ENCODE data around the gene UTS2R. TPM values are rescaled to one million over a fixed set of nuclear protein-coding genes. Genes with fewer than 3 reads are reported as not detected.
"Not testable (repeated sequence)": the region's sequence is repeated elsewhere in the genome, so short reads cannot be mapped to it uniquely, and the experiment has no call there.

UTS2R gene
- total RNA-seq, 1 donor from 2014 or later: not detected

DNA sequence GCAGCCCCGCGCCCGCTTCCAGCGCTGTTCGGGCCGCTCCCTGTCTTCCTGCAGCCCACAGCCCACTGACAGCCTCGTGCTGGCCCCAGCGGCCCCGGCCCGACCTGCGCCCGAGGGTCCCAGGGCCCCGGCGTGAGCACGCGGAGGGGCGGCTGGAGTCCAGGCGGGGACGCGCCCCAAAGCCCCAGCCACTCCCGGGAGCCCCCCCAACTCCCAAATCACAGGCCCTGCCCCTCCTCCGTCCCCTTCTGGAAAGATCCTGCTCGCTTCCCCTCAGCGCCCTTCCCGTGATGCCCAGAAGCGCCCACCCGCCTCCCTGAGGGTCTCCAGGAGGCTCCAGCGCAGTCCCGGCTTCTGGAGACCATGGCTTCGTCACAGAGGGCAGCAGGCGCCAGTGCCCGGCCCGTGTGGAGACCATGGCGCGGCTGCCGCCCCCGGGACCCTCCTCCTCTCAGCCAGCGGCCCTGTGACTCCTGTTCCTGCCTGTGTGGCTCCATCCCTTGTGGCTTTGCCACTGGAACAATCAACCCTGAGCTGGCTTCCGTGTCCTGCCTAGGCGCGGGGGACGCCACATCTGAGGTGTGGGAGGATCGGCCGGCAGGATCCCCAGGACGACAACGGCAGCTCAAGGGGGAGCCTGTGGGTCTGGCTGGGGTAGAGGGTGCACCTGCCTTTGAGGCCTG, 3.9 kb downstream of the UTS2R start:
- no peak for DNase-seq (ENCODE audit: low read depth in 2 of 2)

DNA sequence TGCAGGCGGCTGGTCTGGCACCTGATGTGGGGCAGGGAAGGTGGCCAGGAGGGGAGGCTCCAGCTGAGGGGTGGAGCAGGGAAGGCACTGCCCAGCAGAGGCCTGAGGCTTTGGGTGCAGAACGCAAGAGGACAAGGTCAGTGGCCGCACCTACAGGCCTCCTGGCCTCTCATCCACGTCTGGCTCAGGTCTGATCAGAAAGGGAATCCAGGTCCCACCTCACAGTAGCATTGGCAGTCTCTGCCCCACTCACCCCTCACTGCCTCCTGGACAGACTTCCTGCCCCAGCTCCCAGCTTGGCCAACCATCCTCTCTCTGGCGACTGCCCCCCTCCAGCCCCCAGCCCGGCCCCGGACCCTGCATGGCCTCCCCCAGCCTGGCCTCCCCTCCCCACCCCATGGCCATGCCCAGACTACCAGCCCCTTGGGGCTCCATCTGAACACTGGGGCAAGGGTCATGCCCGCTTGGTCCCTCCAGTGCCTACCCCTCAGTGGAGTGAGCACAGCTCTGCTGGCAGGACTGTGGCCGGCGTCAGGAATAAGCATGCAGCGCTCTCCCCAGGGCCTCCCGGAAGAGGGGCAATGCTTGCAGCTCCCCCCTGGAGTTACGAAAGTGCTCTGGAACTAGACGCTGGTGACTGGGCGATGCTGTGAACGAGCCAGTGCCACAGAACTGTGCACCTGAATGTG, 4.6 kb downstream of the UTS2R start:
- no peak for DNase-seq (ENCODE audit: low read depth in 2 of 2)

DNA sequence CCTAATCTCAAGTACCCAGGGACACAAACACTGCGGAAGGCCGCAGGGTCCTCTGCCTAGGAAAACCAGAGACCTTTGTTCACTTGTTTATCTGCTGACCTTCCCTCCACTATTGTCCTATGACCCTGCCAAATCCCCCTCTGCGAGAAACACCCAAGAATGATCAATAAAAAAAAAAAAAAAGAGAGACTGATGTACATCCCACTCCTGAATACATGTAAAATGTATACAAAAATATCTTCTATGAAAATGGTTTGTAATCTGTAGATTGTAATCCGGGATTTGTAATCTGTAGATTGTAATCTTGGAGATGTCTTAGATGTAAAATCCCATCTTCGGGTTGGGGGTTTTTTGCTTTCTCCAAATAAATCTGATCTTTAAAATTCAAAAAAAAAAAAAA, 5.7 kb downstream of the UTS2R start:
- not testable (repeated sequence) for DNase-seq (ENCODE audit: low read depth in 2 of 2)

DNA sequence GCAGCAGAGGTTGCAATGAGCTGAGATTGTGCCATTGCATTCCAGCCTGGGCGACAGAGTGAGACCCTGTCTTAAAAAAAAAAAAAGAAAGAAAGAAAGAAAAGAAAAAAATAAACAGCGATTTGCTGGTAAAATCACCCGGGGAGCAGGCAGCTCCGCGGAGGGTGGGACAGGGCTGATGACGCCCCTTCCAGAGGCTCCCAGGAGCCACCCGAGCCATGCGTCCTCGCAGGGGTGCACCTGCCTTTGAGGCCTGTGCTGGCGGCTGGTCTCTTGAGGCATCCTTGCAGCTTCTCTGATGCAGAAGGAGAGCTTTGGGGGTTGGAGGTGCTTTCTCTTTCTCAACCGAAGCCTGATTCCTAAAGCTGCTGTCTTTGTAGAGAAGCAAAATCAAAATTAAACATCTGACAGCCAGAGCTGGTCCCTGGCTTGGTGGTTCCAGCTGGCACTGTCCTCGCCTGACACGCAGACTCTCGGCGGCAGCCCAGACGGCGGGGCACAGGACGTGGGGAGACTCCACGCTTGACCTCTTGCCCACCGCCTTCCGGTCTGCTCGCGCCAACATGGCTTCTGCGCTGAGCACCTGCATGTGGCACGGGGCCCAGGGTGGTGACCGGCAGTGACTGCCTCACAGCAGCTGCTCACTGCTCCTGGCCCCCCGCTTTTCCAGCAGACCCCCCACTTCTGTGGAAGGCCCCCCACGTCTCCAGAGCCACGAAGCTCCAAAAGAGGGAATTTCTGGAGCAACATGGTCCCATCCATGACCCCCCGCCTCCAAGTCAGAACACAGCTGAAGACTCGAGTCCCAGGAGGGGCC, 6.6 kb downstream of the UTS2R start:
- DNase-seq (ENCODE audit: low read depth in 2 of 2): no peak

DNA sequence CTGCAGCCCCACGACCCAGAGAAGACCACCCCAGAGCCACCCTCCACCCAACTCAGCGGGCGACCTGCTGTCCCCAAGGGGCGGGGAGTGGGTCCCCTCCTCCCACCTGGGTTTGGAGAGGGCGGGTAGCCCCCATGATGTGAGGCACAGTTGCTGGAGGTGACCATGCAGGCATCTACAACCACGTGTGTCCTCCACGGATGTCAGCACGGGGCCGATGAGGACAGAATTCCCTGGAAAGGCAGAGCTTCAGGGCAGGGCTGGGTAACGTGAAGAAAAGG, 7.1 kb downstream of the UTS2R start:
- no peak for DNase-seq (ENCODE audit: low read depth in 2 of 2)

DNA sequence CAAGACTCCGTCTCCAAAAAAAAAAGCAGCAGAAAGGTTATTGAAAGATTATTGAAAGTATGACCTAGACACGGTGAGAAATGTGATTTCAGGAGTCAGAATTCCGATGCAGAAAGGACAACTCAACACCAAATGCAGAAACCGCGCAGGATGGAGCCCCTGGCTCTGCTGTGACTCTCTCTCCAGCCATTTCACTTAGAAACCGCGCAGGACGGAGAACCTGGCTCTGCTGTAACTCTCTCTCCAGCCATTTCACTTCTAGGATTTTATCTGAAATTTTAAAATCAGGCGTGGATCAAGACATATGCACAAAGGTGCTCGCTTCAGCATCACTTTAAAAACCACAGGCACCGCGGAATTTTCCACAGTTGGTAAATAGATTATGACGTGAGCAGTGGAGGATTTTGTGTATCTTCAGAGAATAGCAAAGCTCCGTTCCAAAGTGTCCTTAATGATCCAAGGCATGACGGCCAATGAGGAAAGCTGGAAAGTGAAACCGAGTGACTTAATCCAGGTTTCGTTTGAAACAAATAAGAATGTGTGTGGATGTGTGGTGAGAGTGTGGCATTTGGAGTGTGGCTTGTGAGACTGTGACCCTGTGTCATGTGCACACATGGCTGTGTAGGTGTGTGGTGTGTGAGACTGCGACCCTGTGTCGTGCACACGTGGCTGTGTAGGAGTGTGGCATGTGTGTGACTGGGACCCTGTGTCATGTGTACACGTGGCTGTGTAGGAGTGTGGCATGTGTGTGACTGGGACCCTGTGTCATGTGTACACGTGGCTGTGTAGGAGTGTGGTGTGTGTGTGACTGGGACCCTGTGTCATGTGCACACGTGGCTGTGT, 9.5 kb downstream of the UTS2R start:
- no peak for DNase-seq (ENCODE audit: low read depth in 2 of 2)

DNA sequence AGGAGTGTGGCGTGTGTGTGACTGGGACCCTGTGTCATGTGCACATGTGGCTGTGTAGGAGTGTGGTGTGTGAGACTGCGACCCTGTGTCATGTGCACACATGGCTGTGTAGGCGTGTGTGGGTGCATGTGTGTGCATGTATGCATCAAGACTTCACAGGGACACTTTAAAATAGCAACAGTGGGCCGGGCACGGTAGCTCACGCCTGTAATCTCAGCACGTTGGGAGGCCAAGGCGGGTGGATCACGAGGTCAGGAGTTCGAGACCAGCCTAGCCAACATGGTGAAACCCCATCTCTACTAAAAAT, 10.1 kb downstream of the UTS2R start:
- not testable (repeated sequence) for DNase-seq (ENCODE audit: low read depth in 2 of 2)

DNA sequence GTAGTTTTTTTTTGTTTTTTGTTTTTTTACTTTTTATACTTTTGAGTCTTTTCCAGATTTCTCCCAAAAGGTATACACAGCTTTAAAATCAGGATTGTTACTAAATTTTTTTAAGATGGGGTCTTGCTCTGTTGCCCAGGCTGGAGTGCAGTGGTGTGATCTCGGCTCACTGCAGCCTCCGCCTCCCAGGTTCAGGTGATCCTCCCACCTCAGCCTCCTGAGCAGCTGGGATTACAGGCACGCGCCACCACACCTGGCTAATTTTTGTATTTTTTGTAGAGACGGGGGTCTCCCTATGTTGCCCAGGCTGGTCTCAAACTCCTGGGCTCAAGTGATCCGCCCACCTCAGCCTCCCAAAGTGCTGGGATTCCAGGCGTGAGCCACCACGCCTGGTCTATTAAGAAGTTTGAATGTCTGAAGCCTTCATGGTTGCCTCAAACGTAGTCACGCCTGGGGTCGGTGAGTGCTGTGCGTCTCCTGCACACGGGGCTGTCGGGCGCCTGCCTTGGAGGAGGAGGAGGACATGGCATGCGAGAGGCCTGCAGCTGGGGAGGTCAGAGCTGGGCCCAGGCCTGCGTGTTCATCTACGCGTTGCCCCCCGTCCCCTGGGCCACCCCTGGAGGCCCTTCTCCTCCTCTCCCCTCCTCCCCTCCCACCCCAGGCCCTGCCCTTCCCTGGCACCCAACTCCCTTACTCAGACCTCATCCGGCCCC, 10.8 kb downstream of the UTS2R start:
- DNase-seq (ENCODE audit: low read depth in 2 of 2): not testable (repeated sequence)

DNA sequence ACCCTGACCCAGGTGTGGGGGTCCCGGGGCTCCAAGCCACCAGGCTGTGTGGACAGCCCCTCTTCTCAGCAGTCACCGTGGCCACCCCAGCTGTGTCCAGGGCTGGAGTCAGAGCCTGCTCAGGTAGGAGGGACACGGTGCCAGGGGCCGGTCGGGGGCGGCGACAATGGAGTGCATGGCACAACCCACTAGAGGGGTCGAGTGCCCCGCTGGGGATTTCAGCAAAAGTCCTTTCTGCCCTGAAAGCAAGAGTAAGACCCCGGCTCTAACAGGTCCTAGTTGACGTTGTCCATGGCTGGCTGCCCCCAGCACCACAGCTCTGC, 11.3 kb downstream of the UTS2R start:
- no peak for DNase-seq (ENCODE audit: low read depth in 2 of 2)

DNA sequence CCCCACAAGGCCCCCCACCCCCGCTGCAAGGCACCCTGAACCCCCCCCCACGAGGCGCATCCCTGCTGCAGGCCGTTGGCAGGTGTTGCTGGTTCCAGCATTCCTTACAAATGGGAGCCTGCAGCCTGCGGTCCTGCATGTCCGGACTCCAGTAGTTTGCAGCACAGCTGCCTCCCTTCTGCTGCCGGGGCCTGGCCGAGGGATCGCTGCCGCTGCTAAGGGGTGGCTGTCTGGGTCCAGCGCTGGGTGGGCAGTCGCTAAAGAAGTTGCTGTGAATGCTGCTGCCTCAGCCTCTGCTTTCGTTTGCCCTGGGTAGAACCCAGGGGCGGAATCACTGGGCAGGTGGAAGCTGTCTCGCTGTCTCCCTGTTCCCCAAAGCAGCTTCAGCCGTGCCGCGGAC, 11.8 kb downstream of the UTS2R start:
- no peak for DNase-seq (ENCODE audit: low read depth in 2 of 2)

DNA sequence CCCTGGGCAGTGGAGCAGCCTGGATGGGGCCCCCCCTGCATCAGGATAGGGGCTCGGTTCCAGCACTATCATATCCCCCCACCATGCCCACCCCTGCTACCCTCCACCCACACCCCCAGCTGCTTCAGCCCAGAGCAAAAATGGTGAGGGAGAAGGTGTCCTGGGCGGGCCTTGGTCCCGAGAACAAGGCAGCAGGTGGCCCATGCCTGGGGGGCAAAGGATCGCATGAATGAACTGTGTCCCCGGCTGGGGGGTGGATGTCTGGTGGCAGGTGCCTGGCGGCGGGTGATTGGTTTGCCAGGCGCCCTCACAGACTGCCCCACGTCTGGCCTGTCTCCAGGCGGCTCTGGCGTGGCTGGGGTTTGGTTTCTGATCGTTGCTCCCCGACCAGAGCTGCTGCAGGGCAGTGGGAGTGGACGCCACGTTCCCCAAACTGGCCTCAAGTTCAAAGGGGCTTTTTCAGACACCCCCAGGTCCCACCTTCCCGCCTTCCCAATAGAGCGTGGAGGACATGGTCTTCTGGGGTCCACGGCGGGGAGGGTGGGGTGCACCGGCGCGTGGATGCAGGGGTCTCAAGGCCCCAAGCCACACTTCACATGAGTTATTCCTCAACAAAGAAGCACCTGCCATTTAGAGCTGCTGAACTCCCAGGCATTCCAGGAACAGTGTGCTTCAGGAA, 12.6 kb downstream of the UTS2R start:
- no peak for DNase-seq (ENCODE audit: low read depth in 2 of 2)

DNA sequence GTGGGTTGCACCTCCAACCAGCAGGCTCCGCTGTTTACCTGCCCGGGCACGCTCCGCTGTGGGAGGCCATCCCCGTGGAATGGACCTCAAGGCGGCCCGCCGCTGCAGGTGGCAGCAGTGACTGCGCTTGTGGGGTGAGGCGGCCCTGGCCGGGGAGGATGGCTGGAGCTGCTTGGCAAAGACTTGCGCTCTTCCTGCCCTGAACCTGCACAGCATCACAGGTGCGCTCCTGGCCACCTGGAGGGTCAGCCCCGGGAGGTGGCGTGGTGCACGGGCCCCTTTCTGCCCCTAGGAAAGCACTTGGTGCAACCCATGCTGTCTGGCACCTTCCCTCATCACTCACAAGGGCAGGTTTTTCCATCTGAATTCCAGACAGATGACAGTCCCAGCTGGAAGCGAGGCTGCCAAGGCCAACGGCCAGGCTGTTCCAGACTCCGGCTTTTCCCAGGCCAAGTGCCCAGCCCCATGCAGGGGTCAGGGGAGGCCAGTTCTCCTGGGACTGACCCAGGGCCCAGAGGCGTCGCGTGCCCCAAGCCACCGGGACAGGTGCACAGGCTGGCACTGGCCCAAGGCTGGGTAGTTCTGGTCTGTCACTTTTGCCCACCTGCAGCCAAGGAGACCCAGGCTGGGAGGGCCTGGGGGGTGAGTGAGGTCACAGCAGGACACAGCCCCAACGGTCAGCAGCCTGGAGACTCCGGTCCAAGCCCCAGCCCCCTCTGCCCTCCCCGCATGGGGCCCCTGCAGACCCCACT, 13.3 kb downstream of the UTS2R start:
- no peak for DNase-seq (ENCODE audit: low read depth in 2 of 2)

DNA sequence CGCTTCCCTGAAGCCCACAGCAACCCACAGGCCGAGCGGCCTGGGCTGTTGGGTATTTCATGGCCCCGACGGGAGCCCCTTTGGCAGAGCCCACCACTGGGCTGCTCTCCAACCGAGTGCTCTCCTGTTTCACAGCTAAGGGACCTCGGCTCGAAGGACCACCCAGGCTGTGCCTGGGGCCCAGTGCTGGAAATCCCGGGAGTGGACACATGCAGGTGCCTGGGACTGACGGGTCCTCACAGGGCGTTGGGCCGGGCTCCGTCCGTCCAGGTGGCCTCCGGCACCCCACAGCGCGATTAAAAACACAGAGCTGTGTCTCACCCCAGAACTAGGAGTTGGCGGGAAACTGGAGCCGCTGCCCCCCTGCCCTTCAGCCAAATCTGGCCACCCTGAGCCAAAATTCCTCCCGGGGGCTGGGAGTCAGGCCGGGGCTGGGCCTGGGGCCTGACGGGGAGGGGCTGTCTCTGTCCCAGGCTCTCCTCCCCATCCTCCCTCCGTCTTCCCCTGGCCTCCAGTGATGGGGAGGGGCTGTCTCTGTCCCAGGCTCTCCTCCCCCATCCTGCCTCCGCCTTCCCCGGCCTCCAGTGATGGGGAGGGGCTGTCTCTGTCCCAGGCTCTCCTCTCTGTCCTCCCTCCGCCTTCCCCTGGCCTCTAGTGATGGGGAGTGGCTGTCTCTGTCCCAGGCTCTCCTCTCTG, 14.1 kb downstream of the UTS2R start:
- DNase-seq (ENCODE audit: low read depth in 2 of 2): no peak

DNA sequence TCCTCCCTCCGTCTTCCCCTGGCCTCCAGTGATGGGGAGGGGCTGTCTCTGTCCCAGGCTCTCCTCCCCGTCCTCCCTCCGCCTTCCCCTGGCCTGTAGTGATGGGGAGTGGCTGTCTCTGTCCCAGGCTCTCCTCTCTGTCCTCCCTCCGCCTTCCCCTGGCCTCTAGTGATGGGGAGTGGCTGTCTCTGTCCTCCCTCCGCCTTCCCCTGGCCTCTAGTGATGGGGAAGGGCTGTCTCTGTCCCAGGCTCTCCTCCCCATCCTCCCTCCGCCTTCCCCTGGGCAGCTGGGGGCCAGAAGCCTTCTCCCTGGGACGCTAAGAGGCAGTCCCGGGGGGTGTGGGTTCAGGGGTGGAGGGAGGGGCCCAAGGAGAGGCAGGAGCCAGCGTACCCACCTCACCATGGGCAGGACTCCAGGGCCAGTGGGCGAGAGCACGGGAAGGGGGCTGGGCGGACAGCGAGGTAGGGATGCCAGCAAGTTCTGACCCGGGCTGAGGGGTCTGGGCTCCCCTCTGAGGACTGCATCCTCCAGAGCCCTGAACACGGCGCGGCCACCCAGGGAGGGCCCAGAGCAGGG, 14.8 kb downstream of the UTS2R start:
- DNase-seq (ENCODE audit: low read depth in 2 of 2): no peak

DNA sequence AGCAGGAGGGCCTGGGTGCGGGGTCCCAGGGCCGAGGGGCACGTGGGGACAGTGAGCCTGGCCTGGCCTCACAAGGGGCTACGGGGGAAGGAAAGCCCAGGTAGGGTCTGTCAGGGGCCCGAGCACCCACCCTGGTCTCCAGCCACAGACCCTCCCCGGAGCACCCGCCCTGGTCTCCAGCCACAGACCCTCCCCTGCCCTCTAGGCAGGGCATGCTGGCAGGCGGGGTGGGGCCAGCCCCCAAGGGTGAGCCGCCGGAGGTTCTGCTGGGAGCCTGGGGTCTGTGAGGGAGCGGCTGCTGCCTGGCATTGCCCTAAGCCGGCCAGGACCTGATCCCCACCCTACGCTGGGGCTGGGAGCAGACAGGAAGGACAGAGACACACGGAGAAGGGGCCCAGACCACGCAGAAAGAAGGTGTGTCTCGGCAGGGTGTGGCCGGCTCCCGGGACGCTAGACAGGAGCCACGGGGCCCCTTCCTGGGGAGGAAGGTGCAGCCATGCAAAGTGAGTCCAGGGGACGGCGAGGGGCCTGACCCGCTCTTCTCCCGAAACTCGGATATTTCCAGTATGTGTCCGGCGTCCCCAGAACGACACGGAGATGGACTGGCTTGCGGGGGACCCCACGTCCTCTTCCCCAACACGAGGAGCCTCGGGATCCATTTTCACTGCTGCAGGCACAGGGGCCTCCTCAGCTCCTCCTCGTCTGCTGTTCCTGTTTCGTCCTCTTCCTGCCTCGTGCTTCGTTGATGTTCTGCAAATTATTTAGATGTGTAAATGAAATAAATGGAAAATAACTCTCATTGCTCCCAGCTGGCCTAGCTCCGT, 15.5 kb downstream of the UTS2R start:
- DNase-seq (ENCODE audit: low read depth in 2 of 2): no peak

DNA sequence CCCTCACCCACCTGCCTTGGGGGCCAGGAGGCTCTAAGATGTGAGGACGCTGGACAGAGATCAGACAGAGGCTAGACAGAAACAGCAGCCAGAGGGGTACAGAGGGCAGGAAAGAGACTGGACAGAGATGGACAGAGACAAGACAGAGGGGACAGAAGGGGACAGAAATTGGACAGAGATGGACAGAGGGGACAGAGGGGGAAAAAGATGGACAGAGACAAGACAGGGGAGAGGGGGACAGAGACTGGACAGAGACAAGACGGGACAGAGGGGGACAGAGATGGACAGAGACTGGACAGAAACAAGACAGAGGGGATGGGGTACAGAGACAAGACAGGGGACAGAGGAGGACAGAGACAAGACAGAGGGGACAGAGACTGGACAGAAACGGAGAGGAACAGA, 16.1 kb downstream of the UTS2R start:
- DNase-seq (ENCODE audit: low read depth in 2 of 2): no peak

DNA sequence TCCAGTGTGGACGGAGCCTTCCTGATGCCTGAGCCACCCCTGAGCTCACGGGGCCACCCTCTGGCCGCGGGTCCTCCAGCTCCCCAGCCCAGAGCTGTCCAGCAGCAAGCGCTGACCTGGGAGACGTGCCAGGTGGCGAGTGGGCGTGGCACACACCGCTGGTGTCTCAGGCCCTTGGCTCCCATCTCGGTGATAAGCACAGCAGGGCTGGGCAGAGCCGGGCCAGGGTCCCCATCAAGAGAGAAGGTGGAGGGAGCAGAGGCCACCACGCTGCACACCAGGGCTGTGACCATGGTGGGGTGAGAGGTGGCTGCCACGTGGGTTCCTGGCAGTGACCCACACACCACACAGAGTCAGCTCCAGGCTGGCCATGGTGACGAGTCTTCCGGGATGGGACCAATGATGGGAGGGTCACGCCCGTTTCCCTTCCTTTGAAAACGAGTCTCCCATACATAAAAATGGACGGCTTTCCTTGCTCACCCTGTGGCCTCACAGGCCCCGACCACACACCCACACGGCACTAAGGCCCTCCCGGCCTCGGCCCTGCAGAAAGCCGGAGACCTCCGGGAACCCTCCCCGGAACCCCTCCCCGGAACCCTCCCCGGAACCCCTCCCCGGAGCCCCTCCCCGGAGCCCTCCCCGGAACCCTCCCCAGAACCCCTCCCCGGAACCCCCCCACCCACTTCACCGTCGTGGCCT, 16.8 kb downstream of the UTS2R start:
- DNase-seq (ENCODE audit: low read depth in 2 of 2): no peak

DNA sequence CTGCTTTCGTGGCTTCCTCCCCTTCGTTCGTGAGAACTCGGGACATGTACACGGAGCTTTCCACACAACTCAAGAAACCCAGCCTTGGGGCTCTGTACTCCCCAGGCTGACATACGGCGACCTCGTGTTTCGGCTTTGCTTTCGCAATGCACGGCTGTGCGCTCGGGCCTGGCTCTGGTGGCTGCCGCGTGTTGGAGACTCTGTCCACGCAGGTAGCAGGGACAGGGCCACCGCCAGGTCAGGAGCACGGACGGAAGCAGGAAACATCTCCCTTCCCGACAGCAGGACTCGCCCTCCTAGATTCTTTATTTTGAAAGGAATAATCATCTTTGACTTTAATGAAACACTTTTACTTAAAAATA, 17.3 kb downstream of the UTS2R start:
- no peak for DNase-seq (ENCODE audit: low read depth in 2 of 2)

All from dermis microvascular lymphatic vessel endothelial cell (primary cell).